ENCODE measurements around the gene CHTOP. TPM values are rescaled to one million over a fixed set of nuclear protein-coding genes. Genes with fewer than 3 reads are reported as not detected.
A peak's percentile ranks its signal among the peaks of the same experiment; 100 is the strongest.

The CHTOP gene
- total and polyA plus RNA-seq, 2 of the 13 experiments (the other 11 are each of a cell fraction or from before 2014, with no cell fraction given), result 38.0 to 51.9 TPM

DNA sequence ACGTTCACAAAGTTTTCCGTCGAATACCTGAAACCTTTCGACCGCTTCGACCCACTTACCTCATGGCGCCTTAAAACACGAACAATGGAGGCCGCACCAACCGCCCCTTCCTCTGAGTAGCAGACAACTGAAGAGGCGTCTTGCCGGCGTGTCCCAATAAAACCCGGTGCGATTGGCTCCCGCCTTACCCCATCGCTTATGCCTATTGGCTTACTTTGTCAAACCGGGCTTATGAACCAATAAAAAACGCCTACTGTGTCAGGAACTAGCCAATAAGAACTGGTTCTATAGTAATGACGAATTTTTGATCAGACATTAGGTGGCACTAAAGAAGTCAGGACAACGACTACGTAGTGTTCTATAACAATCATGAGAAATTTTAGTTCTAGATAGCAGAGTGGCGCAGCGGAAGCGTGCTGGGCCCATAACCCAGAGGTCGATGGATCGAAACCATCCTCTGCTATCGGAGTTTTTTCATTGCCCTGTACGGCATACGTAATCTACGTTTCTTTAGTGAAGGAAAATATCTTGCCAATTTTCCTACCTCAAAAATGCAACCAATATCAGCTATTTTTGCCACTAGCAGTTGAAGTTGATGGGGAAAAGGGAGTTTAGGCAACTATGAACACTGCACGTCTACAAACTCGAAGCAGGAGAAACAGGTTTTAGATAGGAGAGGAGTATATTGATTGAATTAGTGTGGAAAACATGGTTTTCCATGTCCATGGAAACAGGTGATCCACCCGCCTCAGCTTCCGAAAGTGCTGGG, 37.2 kb downstream of the CHTOP start, which contains the start of gene ILF2 (continued):
- TF ChIP-seq ZNF615 (CRISPR knock-in tag; IDR thresholded peaks at IDR 0.05; ENCODE audit: borderline replicate concordance) (0 out of 2 replicates have a peak, but pooled peaks have one; percentile 76), NCOR1 (IDR thresholded peaks at IDR 0.05; ENCODE audit: borderline replicate concordance, low read length) (0 out of 2 replicates have a peak, but pooled peaks have one; percentile 46), ZNF703 (CRISPR knock-in tag; IDR thresholded peaks at IDR 0.05; ENCODE audit: borderline replicate concordance) (no peak), ZBTB20 (CRISPR knock-in tag; IDR thresholded peaks at IDR 0.05; ENCODE audit: borderline replicate concordance, low read depth) (no peak), EED (CRISPR knock-in tag; IDR thresholded peaks at IDR 0.05) (no peak), ATF7 (IDR thresholded peaks at IDR 0.05) (peak; percentile 73), ATF7 (CRISPR knock-in tag; IDR thresholded peaks at IDR 0.05) (no peak), KAT2B (IDR thresholded peaks at IDR 0.05; ENCODE audit: borderline replicate concordance, low read depth, low read length) (0 out of 2 replicates have a peak, but pooled peaks have one; percentile 24), ZNF230 (CRISPR knock-in tag; IDR thresholded peaks at IDR 0.05) (no peak; the same call in 1 of the 2 replicates), ZNF20 (CRISPR knock-in tag; IDR thresholded peaks at IDR 0.05) (no peak; the same call in 1 of the 2 replicates), ZNF776 (CRISPR knock-in tag; IDR thresholded peaks at IDR 0.05) (no peak), SIX4 (CRISPR knock-in tag; IDR thresholded peaks at IDR 0.05) (peak; percentile 48; the same call in 1 of the 2 replicates), HNRNPK (IDR thresholded peaks at IDR 0.05; ENCODE audit: low read depth, low read length, poor library complexity, severe bottlenecking) (no peak), ZNF224 (CRISPR knock-in tag; IDR thresholded peaks at IDR 0.05) (no peak), TCF7 (IDR thresholded peaks at IDR 0.05; ENCODE audit: low read depth) (no peak), ZNF3 (CRISPR knock-in tag; IDR thresholded peaks at IDR 0.05) (no peak), ZFP36L1 (CRISPR knock-in tag; IDR thresholded peaks at IDR 0.05) (no peak), ZNF160 (CRISPR knock-in tag; IDR thresholded peaks at IDR 0.05) (no peak)
- TF ChIP-seq, protein P1, sequence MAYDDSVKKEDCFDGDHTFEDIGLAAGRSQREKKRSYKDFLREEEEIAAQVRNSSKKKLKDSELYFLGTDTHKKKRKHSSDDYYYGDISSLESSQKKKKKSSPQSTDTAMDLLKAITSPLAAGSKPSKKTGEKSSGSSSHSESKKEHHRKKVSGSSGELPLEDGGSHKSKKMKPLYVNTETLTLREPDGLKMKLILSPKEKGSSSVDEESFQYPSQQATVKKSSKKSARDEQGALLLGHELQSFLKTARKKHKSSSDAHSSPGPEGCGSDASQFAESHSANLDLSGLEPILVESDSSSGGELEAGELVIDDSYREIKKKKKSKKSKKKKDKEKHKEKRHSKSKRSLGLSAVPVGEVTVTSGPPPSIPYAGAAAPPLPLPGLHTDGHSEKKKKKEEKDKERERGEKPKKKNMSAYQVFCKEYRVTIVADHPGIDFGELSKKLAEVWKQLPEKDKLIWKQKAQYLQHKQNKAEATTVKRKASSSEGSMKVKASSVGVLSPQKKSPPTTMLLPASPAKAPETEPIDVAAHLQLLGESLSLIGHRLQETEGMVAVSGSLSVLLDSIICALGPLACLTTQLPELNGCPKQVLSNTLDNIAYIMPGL (CRISPR knock-in tag; IDR thresholded peaks at IDR 0.05; ENCODE audit: borderline replicate concordance in 1 of 2, low read depth in 1 of 2), result peak; percentile 92 to 98; a peak in 3 of 4 replicates
- TF ChIP-seq, protein P2, sequence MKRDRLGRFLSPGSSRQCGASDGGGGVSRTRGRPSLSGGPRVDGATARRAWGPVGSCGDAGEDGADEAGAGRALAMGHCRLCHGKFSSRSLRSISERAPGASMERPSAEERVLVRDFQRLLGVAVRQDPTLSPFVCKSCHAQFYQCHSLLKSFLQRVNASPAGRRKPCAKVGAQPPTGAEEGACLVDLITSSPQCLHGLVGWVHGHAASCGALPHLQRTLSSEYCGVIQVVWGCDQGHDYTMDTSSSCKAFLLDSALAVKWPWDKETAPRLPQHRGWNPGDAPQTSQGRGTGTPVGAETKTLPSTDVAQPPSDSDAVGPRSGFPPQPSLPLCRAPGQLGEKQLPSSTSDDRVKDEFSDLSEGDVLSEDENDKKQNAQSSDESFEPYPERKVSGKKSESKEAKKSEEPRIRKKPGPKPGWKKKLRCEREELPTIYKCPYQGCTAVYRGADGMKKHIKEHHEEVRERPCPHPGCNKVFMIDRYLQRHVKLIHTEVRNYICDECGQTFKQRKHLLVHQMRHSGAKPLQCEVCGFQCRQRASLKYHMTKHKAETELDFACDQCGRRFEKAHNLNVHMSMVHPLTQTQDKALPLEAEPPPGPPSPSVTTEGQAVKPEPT (CRISPR knock-in tag; IDR thresholded peaks at IDR 0.05; ENCODE audit: low read depth), result no peak
- TF ChIP-seq, protein P3, sequence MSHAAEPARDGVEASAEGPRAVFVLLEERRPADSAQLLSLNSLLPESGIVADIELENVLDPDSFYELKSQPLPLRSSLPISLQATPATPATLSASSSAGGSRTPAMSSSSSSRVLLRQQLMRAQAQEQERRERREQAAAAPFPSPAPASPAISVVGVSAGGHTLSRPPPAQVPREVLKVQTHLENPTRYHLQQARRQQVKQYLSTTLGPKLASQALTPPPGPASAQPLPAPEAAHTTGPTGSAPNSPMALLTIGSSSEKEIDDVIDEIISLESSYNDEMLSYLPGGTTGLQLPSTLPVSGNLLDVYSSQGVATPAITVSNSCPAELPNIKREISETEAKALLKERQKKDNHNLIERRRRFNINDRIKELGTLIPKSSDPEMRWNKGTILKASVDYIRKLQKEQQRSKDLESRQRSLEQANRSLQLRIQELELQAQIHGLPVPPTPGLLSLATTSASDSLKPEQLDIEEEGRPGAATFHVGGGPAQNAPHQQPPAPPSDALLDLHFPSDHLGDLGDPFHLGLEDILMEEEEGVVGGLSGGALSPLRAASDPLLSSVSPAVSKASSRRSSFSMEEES (CRISPR knock-in tag; IDR thresholded peaks at IDR 0.05), result no peak; the same call in 1 of the 2 replicates
- TF ChIP-seq, protein P4, sequence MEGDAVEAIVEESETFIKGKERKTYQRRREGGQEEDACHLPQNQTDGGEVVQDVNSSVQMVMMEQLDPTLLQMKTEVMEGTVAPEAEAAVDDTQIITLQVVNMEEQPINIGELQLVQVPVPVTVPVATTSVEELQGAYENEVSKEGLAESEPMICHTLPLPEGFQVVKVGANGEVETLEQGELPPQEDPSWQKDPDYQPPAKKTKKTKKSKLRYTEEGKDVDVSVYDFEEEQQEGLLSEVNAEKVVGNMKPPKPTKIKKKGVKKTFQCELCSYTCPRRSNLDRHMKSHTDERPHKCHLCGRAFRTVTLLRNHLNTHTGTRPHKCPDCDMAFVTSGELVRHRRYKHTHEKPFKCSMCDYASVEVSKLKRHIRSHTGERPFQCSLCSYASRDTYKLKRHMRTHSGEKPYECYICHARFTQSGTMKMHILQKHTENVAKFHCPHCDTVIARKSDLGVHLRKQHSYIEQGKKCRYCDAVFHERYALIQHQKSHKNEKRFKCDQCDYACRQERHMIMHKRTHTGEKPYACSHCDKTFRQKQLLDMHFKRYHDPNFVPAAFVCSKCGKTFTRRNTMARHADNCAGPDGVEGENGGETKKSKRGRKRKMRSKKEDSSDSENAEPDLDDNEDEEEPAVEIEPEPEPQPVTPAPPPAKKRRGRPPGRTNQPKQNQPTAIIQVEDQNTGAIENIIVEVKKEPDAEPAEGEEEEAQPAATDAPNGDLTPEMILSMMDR (CRISPR knock-in tag; IDR thresholded peaks at IDR 0.05), result peak; percentile 65

Data from HepG2 (cell line).